ENCODE data around the gene SYTL3. TPM values are rescaled to one million over a fixed set of nuclear protein-coding genes. Genes with fewer than 3 reads are reported as not detected.

Gene SYTL3
- total and polyA plus RNA-seq, 2 experiments from 2014 or later = 0.07 TPM; not detected in 1

DNA sequence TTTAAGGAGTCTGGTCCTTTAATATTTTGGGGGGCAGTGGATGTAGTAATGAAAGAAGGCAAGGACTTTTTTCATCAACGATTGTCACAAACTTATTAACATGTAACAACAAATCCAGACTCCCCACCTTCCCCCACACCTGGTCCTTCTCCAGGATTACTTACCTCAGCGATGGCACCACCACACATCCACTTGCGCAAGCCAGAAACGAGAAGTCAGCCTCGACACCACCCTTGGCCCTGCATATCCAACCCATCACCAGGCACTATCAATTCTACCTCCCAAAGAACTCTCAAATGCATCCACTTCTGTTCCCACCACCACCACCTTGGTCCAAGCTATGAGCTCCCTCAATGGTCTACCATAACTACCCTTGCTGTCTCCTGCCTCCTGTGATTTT is 162.8 kb downstream of the SYTL3 start (continued):
- TF ChIP-seq, protein P1, sequence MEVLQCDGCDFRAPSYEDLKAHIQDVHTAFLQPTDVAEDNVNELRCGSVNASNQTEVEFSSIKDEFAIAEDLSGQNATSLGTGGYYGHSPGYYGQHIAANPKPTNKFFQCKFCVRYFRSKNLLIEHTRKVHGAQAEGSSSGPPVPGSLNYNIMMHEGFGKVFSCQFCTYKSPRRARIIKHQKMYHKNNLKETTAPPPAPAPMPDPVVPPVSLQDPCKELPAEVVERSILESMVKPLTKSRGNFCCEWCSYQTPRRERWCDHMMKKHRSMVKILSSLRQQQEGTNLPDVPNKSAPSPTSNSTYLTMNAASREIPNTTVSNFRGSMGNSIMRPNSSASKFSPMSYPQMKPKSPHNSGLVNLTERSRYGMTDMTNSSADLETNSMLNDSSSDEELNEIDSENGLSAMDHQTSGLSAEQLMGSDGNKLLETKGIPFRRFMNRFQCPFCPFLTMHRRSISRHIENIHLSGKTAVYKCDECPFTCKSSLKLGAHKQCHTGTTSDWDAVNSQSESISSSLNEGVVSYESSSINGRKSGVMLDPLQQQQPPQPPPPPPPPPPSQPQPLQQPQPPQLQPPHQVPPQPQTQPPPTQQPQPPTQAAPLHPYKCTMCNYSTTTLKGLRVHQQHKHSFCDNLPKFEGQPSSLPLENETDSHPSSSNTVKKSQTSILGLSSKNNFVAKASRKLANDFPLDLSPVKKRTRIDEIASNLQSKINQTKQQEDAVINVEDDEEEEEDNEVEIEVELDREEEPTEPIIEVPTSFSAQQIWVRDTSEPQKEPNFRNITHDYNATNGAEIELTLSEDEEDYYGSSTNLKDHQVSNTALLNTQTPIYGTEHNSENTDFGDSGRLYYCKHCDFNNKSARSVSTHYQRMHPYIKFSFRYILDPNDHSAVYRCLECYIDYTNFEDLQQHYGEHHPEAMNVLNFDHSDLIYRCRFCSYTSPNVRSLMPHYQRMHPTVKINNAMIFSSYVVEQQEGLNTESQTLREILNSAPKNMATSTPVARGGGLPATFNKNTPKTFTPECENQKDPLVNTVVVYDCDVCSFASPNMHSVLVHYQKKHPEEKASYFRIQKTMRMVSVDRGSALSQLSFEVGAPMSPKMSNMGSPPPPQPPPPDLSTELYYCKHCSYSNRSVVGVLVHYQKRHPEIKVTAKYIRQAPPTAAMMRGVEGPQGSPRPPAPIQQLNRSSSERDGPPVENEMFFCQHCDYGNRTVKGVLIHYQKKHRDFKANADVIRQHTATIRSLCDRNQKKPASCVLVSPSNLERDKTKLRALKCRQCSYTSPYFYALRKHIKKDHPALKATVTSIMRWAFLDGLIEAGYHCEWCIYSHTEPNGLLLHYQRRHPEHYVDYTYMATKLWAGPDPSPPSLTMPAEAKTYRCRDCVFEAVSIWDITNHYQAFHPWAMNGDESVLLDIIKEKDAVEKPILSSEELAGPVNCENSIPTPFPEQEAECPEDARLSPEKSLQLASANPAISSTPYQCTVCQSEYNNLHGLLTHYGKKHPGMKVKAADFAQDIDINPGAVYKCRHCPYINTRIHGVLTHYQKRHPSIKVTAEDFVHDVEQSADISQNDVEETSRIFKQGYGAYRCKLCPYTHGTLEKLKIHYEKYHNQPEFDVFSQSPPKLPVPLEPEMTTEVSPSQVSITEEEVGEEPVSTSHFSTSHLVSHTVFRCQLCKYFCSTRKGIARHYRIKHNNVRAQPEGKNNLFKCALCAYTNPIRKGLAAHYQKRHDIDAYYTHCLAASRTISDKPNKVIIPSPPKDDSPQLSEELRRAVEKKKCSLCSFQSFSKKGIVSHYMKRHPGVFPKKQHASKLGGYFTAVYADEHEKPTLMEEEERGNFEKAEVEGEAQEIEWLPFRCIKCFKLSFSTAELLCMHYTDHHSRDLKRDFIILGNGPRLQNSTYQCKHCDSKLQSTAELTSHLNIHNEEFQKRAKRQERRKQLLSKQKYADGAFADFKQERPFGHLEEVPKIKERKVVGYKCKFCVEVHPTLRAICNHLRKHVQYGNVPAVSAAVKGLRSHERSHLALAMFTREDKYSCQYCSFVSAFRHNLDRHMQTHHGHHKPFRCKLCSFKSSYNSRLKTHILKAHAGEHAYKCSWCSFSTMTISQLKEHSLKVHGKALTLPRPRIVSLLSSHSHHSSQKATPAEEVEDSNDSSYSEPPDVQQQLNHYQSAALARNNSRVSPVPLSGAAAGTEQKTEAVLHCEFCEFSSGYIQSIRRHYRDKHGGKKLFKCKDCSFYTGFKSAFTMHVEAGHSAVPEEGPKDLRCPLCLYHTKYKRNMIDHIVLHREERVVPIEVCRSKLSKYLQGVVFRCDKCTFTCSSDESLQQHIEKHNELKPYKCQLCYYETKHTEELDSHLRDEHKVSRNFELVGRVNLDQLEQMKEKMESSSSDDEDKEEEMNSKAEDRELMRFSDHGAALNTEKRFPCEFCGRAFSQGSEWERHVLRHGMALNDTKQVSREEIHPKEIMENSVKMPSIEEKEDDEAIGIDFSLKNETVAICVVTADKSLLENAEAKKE (CRISPR knock-in tag; IDR thresholded peaks at IDR 0.05) = no peak
- TF ChIP-seq, protein P2, sequence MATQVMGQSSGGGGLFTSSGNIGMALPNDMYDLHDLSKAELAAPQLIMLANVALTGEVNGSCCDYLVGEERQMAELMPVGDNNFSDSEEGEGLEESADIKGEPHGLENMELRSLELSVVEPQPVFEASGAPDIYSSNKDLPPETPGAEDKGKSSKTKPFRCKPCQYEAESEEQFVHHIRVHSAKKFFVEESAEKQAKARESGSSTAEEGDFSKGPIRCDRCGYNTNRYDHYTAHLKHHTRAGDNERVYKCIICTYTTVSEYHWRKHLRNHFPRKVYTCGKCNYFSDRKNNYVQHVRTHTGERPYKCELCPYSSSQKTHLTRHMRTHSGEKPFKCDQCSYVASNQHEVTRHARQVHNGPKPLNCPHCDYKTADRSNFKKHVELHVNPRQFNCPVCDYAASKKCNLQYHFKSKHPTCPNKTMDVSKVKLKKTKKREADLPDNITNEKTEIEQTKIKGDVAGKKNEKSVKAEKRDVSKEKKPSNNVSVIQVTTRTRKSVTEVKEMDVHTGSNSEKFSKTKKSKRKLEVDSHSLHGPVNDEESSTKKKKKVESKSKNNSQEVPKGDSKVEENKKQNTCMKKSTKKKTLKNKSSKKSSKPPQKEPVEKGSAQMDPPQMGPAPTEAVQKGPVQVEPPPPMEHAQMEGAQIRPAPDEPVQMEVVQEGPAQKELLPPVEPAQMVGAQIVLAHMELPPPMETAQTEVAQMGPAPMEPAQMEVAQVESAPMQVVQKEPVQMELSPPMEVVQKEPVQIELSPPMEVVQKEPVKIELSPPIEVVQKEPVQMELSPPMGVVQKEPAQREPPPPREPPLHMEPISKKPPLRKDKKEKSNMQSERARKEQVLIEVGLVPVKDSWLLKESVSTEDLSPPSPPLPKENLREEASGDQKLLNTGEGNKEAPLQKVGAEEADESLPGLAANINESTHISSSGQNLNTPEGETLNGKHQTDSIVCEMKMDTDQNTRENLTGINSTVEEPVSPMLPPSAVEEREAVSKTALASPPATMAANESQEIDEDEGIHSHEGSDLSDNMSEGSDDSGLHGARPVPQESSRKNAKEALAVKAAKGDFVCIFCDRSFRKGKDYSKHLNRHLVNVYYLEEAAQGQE (IDR thresholded peaks at IDR 0.05; ENCODE audit: unreplicated experiment) = no peak
- TF ChIP-seq EZH2 (IDR thresholded peaks at IDR 0.05; ENCODE audit: low read depth, unreplicated experiment) (no peak), NANOG (IDR thresholded peaks at IDR 0.05; ENCODE audit: borderline replicate concordance) (no peak), ZNF114 (CRISPR knock-in tag; IDR thresholded peaks at IDR 0.05) (no peak)
- TF ChIP-seq, protein P3, sequence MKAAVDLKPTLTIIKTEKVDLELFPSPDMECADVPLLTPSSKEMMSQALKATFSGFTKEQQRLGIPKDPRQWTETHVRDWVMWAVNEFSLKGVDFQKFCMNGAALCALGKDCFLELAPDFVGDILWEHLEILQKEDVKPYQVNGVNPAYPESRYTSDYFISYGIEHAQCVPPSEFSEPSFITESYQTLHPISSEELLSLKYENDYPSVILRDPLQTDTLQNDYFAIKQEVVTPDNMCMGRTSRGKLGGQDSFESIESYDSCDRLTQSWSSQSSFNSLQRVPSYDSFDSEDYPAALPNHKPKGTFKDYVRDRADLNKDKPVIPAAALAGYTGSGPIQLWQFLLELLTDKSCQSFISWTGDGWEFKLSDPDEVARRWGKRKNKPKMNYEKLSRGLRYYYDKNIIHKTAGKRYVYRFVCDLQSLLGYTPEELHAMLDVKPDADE (IDR thresholded peaks at IDR 0.05) = no peak
